GM19035 (cell line): ENCODE measurements around the gene FICD.
A peak's percentile ranks its signal among the peaks of the same experiment; 100 is the strongest.
"Not testable (repeated sequence)": the region's sequence is repeated elsewhere in the genome, so short reads cannot be mapped to it uniquely, and the experiment has no call there.

ENCODE experiments used
- ATAC-seq: cut with Tn5 transposase; IDR thresholded peaks from one replicate; pipeline ENCODE4 v1.9.1; 2021; ENCODE audit not compliant: unreplicated experiment

The FICD gene

DNA sequence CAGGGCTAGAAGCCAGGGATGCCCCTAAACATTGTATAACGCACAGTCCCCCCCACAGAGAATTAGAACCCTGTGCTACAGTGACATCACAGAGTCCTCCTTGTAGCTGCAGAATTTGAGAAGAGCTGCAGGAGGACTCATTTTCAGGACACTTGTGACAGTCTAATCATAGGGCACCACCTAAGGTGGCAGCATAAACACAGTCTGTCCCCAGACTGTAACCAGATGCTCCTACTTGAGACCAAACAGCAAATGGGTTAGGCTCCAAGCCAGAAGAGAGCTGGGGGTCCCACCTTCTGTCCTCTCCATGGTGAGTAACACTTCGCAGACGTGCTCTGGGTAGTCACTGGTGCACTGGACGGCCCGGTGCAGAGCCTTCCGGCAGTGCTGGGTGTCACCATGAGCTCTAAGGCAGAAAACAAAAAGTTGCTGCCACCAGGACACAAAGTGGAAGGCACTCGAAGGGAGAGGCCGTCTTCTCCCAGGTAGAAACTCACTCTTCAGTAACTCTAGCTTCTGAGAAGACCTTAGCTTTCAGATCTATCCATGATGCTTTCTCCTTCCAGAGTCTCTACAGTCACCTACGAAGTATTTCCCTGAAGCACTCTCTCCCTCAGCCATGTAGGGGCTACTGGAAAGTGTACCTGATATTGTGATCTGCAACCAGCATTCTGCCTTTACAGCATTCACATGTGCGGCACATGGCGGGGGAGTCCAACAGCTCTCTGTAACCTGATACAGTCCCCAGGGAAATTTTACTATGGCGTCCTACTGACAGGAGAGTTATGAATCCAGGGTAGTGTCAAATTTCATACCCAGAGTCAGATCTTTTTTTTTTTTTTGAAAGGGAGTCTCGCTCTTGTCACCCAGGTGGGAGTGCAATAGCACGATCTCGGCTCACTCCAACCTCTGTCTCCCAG is 17.1 kb downstream of the FICD start:
- ATAC-seq, result no peak

DNA sequence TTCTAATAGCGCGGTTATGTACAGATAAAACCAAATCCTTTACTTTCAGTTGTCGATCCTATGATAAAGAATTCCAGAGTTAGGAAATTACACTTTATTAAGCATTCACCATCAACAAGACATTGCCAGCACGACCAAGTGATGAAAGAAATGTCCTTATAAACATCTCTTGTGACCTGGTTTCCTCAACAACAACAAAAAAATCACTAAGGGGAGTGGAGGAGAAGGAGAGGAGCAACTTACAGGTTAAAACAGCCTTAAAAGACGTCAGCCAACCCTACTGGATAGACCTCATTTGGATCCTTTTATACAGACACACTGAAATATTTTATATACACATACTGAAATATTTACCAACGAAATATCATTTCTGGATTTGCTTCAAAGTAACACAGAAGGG is 23.1 kb downstream of the FICD start:
- ATAC-seq, result no peak

DNA sequence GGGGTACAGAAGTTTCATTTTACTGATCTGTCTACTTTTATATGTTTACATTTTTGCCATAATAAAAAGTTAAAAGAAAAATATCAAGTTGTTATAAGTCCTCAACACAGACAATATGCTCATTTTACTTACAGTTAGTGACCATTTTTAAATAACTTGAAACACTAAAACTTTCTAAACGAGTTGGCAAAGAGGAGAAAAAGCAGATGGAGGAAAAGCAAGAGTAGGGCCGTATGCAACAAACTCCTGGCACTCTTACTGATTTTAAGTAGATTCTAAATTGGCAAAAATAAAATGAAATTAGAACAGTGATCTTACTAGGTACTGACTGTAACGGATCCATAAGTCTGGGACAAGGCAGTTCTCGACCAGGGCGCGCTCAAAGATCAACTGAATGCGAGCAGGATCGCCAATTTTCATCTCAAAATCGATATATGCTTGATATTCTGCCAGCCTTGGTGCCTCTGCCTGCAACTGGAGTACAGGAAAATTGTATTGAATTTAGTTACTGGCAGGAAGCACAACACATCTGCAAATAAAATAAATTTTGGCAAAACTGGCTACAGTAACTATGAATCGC is 23.6 kb downstream of the FICD start:
- ATAC-seq, result no peak

DNA sequence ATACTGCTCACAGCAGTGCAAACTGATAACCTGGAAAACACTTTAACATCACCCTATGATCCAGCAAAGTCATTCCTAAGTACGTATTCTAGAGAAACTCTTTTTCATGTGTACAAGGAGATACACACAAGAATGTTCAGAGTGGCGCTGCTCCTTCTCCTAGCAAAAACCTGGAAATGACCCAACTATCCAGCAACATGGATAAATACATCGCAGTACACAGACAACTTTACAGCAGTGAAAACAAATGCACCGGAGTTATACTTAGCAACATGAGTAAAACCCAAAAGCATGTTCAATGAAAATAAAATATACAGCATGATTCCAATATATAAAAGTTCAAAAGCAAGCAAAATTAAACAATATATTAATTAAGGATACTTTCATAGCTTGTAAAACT is 27.2 kb downstream of the FICD start:
- no peak for ATAC-seq

DNA sequence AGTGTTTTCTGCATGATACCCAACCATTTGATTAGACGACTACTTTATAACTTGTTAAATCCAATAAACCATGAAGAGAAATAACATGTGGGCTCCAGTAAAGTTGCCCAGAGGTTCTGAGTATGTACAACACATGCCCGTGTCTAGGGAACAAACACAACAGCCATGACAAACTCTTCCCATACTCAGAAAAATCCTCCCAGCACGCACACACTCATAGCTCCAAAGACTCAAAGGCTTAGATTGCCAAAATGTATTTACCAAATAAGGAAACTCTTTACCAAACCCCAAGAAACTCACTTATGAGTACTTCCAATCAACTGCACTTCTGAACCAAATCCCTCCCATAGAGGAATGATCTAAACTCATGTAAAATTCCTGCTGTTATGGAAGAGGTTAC is 28.6 kb downstream of the FICD start:
- ATAC-seq, result no peak

DNA sequence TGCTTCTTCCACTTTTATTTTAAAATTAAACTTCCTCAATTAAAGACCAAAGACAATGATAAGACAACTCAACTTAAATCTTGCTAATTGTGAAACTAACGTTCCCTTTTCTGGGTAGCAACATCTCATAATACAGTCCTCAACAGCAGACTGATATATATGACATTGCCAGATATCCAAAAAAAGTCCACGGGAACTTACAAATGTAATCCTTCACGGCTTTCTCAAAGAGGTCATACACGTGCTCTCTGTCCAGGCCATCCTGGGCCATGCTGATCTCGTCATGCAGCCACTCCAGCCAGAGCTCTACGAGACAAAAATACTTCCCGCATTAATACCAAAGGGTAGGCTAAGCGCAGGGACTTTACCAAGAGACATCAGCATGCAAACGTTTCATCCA is 32.6 kb downstream of the FICD start:
- no peak for ATAC-seq

DNA sequence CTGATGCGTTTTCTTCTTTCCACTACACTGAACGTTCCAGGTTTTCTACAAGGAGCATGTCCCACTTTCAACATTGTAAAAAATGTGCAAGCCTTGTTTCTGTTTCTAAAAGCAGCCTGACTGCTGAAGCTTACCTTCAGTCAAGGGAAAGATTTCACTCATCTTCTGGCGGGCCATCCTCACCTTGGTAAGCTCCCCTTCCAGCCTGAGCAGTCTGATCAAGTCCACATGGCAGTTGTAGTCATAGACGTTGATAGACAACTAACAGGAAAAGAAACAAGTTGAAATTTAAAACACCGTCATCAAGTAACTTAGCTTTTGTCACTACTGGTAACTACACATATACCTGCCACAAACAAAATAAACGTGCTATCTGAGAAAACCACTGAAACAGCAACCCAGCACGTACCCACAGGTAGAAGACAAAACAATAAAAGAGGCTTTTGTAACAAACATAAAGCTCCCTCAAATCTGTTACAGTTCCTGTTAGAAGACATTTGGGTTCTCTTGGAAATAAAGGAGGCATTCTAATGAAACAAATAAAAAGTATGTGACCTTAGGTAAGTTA is 34.0 kb downstream of the FICD start:
- ATAC-seq, result no peak

DNA sequence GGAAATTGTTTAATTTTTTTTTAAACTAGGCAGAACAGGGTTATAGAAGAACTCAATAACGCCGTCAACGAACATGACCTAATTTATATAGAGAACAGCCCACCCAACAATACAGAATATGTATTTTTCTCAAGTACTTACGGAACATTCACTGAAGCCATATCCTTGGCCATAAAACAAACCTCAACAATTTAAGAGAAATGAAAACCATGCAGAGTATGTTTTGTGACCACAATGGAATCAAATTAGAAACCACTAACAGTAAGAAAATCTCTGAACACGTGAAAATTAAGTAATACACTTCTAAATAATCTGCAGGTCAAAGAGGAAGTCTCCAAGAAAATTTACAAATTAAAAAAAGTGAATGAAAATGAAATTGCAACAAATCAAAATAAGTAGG is 36.5 kb downstream of the FICD start:
- ATAC-seq, result no peak

DNA sequence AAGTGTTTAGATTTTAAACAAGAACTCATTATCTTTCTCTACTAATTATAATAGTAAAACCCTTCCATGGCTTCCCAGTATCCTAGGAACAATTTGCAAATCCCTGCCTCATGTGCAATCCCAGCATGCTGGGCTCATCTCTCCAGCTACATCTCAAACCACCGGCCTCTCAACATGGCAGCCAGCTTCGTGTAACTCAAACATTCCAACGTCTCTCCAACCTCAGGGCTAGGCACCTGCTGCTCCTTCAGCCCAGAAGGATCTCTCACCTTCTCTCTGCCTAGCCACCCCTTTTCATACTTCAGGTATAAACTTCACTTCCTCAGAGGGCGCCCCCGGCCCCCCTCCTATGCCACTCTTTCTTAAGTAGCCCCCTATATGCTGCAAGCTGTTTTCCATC is 38.7 kb downstream of the FICD start:
- no peak for ATAC-seq

DNA sequence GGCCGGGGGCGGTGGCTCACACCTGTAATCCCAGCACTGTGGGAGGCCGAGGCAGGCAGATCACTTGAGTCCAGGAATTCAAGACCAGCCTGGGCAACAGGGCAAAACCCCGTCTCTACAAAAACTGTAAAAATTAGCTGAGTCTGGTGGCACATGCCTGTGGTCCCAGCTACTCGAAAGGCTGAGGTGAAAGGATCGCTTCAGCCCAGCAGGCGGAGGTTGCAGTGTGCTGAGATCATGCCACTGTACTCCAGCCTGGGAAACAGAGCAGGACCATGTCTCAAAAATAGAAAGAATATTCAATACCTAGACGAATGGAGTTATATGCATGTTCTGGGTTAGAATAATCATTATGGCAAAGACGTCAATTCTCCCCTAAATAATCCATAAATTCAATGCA is 40.3 kb downstream of the FICD start:
- ATAC-seq, result not testable (repeated sequence)

DNA sequence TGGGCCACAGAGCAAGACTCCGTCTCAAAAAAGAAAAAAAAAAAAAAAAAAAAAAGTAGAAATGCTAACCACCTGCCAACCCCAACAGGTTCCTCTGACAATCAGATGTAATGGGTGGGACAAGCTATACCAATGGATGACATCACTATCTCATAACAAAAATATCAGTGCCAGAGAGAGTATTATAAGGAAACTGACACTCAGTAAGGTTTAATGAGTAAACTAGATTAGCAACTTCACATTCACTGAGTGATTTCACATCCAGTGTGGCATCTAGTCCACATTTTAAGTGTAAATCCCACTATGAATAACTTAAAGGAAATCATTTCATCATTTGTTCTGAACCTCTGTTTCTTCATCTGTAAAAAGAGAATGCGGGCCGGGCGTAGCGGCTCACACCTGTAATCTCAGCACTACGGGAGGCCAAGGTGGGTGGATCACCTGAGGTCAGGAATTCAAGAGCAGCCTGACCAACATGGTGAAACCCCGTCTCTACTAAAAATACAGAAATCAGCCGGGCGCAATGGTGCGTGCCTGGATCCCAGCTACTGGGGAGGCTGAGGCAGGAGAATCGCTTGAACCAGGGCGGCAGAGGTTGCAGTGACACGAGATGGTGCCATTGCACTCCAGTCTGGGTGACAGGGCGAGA is 44.1 kb downstream of the FICD start:
- no peak for ATAC-seq

DNA sequence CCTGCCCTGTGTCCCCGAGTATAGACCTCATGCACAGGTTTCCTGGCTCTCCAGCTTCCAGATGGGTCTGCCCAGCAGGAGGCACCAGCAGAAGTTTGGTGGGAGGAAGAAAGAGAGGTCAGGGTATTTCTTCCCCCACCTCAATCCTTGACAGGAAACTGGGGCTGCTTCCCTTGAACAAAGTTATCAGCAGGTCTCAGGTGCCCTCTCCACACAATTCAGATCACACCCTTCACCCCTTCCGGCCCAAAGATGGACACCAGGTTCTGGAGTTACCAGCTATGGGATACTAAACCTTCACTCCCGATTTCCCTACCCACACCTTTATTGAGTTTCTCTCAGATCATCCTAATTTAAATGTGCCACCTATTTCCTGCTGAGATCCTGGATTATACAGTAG is 44.7 kb downstream of the FICD start:
- ATAC-seq, result no peak

DNA sequence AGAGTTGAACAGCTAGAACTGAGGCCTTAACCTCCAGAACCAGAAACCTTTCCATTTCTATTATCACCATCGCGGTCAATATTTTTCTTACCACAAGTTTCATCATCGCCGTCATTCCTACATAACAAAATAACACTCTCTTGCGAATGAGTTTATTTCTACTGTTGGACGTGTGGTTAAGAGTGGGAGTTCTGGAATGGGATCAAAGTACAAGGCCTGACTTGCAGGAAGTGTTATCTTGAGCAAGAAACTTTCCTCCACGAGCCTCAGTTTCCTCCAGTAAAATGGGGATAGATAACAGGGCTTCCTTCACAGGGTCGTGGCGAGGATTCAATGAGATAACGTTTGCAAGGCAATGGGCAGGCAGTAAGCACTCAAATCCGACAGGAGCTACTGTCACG is 45.2 kb downstream of the FICD start:
- no peak for ATAC-seq

DNA sequence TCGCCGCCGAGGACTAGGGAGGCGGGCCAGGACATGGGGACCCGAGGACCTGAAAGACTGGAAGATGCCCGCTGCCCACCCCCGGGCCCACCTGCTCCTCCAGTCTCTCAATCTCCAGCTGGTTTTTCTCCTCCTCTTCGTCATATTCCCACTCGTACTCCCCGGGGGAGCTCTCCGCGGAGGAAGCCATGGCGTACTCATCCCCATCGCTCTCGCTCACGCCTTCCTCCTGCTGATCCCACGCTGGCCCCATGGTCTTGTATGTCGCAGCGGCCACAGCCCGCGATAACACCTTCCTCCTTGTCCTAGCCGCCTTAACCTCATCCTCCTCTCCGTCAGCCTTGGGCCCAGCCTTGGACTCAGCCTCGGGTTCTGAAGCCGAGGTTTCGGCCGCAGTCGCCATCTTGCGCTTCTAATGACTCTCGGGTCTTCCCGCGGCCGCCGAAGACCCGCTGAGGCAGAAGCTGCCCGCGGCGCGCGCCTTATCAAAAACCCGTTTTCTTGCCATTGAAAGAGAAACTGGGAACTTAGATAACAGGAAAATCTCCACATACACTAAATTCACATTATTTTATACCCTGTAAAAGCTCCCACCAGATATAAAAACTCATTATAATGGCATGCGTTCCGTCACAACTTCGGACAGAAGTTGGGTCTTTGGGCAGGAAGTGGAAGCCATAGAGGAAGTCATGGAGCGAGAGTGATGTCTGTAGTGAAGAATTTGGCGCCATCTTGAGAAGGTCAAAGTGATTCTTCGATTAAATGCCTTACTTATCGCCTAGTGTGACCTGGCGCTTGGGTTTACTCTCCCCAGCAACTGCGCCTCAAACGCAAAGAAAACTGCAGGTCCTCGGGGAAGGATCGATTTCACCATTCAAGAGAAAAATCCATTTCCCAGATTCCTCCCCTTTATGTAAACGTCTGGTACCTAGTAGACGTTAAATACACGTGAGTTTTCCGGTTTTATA is 46.0 kb downstream of the FICD start, which contains the start of gene SART3:
Gene SART3, minus strand, starts transcription at position 422 of the 968 bp plus-strand sequence. Its CDS starts 19 bp downstream, at position 403.
- peak; percentile 46 for ATAC-seq

DNA sequence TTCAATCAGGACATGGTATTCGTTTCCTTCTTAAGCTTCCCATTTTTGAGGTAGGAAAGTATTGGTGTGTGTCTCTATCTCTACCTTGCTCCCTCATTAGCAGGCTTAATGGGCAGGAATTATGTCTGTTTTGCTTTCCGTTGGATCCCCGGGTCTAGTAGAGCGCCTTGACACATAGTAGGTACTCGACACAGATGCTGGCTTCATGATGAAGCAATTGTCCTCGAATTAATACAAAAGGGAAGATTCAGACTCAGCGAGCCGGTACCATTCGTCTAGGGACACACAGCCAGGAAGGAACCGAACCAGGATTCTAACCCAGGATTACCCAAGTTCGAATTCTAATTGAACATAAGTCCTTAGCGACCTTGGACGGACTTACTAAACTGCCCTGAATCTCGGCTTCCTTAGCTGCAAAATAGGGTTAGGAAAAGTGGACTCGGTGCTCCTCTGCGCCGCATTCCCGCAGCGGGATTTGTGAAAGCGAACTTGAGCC is 46.8 kb downstream of the FICD start:
- no peak for ATAC-seq

DNA sequence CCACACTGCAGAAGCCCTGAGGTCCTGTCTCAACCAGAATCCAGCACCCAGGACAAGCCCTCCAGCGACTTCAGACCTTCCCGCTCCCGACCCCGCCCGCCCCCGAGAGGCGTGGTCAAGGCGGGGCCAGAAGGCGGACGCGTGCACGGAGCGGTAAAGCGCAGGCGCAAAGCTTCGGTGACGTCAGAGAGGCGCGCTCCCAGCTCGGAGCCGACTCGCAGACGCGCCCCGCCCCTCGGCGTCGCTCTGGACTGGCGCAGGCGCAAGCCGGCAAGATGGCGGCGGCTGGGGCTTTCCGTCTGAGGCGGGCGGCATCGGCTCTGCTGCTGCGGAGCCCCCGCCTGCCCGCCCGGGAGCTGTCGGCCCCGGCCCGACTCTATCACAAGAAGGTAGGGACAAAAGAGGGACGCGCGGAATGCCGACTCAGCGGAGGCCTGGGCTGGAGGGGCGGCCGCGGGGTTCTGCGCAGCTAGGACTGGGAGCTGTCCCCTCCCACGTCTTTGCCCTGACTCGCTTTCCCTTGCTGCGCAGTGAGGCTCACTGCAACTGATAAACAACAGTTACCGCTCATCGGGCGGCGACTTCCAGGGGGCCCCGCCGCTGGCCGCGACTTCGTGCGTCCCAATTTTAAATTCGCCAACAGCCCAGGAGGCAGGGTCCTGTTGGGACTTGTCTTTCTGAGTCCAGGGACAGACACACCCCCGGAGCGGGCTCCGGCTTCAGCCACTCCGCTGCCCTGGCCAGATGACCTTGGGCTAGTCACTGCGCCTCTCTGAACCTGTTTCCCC is 47.5 kb downstream of the FICD start, which contains the start of gene ISCU:
Gene ISCU, plus strand, starts transcription at position 249 of the 788 bp plus-strand sequence. Its CDS starts 27 bp downstream, at position 276.
- peak; percentile 60 for ATAC-seq

DNA sequence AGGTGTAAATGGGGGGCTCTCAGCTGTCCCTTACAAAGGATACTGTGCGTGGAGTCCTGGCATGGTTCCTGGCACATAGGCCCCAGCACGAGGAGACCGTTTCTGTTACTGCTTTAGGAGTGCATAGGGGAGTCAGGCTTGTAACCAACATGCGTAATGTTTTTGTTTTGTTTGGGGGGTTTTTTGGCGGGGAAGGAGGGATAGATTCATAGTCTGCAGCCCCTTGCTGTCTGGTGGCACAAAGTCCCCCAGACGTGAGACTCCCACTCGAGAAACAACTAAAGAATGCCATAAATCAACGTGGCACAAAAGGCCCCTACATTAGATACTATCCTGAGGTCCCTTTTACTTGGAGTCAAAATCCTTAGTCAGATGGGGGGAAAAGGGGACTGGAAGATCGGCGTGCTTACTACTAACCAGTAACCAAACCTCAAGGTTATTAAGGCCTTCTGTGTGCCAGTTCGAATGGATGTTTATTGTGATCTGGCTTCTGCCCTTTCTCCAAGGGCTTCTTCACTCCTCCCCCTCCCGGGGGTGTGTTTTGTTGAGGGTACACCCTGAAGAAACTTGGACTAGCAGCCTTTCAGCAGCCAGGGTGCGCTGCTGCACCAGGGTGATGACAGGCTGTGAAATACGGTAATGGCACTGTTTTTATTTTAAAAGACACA is 48.2 kb downstream of the FICD start:
- peak; percentile 39 for ATAC-seq

DNA sequence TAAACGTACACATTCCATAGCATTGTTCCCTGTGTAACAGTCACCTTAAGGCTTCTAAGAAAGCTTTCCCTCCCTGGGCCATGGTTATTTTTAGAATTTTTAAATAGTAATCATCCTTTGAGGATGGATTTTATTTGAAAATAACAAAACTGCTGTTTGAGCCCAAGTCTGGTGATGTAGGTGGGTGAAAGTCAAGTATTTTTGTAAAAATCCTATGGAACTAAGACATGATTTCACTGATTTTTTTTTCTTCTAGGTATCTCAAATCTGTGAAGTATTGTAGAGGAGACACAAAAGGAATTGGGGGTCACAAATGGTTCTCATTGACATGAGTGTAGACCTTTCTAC is 48.7 kb downstream of the FICD start:
- ATAC-seq, result no peak

DNA sequence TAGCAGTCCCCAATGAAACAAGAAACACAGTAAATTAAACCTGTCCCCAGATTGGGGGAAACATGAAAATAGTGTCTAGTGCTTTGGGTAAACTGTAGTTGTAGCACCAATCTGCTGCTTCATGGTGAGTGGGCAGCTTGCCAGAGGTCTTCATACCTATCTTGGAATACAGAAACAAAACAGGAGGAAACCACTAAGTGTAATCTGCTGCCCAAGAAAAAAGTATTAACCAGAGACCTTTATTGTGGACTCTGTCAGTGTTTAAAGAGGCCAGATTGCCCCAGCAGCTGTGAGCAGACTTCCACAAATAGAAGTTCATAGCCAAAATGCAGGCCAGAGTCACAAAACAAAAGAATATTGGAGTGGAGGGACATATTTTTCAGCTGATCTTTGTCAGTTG is 49.6 kb downstream of the FICD start:
- no peak for ATAC-seq
